Thyroid gland (tissue), 4 donors: ENCODE data around the gene TEN1. TPM values are rescaled to one million over a fixed set of nuclear protein-coding genes. Genes with fewer than 3 reads are reported as not detected.

Experiments used
- DNase-seq, 2 donors: peaks; one replicate each; pipeline ENCODE4 v3.0.0-alpha.2; 2019
- H3K27ac ChIP-seq, 3 donors: fragments of 200-600 bp; sonication (generic); 1 replicate in 2 of 3; 2 replicates in 1 of 3; pipeline ENCODE4 v1.5.1; 2016 to 2019; ENCODE audit warnings: mild to moderate bottlenecking in 1 of 3, moderate library complexity in 1 of 3
- H3K27me3 ChIP-seq: fragments of 200-600 bp; sonication (generic); one replicate; pipeline ENCODE4 v1.5.1; 2019
- H3K36me3 ChIP-seq, 2 donors: fragments of 200-600 bp; sonication (generic); one replicate each; pipeline ENCODE4 v1.5.1; 2016 to 2019
- H3K4me1 ChIP-seq, 2 donors: fragments of 200-600 bp; sonication (generic); one replicate each; pipeline ENCODE4 v1.5.1; 2017 to 2019
- H3K4me3 ChIP-seq, 3 donors: fragments of 200-600 bp; sonication (generic); replicated peaks in 1 of 3; 1 replicate in 2 of 3; 2 replicates in 1 of 3; pipeline ENCODE4 v1.5.1; 2016; ENCODE audit warnings: mild to moderate bottlenecking in 1 of 3
- H3K9me3 ChIP-seq: fragments of 200-600 bp; sonication (generic); one replicate; pipeline ENCODE4 v1.5.1; 2017
- CTCF ChIP-seq, 6 experiments: fragments of 200-600 bp in 3 of 6; fragments of 450-650 bp in 3 of 6; sonication (generic) in 3 of 6; IDR thresholded peaks; one replicate each; pipeline ENCODE4 v1.5.1; 2016 to 2019; ENCODE audit warnings: antibody characterized with exemption in 6 of 6, mild to moderate bottlenecking in 2 of 6, inconsistent platforms in 1 of 6, moderate library complexity in 1 of 6
- POLR2A ChIP-seq, 2 donors: fragments of 450-650 bp; IDR thresholded peaks; one replicate each; pipeline ENCODE4 v1.6.1; 2017; ENCODE audit warnings: antibody characterized with exemption in 2 of 2, mild to moderate bottlenecking in 2 of 2, moderate library complexity in 1 of 2
- whole genome bisulfite sequencing, 2 donors: methylation state at CpG; one replicate each; pipeline ENCODE4 v1.1.5; 2017; 5-methylcytosine and 5-hydroxymethylcytosine counted together
- intact Hi-C: fragments of 100-400 bp; cut with DNase I; formaldehyde crosslinking; loops from one replicate; pipeline ENCODE4 v1.15.1; 2023
- total RNA-seq, 4 donors: library from RNA; depleted of rRNA; stranded (reverse); fragments of >200 nt; gene quantifications; one replicate each; pipeline ENCODE4 v1.2.3, GENCODE V29; 2016

The TEN1 gene
- total RNA-seq, 4 donors from 2014 or later: 9.5 to 24.2 (median 15.3) TPM

GRCh38 chr17:76000755-76001521 is 21.9 kb downstream of the TEN1 start, which contains the start of gene CDK3:
Gene CDK3, plus strand, starts transcription at chr17:76000855. Its CDS starts 571 bp downstream, at chr17:76001426.
- no peak for DNase-seq
- no peaks in the 10 kb centered on the region for H3K27me3 ChIP-seq
- H3K4me3 ChIP-seq: no peak within 1 kb of the TSS
- intact Hi-C loops: loop anchor here (10.0 kb wide), 1 partner anchor 274 kb away; no protein-coding TSS in a partner anchor
- H3K4me1 ChIP-seq: peaks cover 0 to 7% of the 10 kb centered on the region in 2 donors
- TF ChIP-seq POLR2A (IDR thresholded peaks at IDR 0.05): no peak
- TF ChIP-seq CTCF (IDR thresholded peaks at IDR 0.05): no peak
- H3K9me3 ChIP-seq: no peaks in the 10 kb centered on the region
- H3K27ac ChIP-seq: peak within 1 kb of the TSS in 1 of 3 donors; percentile 17
- H3K36me3 ChIP-seq: no peaks in the 10 kb centered on the region
- 89% methylated on average over 9 to 14 of the region's 21 CpGs for WGBS, 2 donors

GRCh38 chr17:76002100-76002499 is 23.1 kb downstream of the TEN1 start:
- Histone ChIP-seq H3K4me1 (peaks cover 0 to 7% of the 10 kb centered on the region in 2 donors), H3K27me3 (no peaks in the 10 kb centered on the region), H3K27ac (no peak overlapping the region), H3K9me3 (no peaks in the 10 kb centered on the region), H3K36me3 (no peaks in the 10 kb centered on the region), H3K4me3 (no peak overlapping the region)
- 97 to 99% methylated on average over 8 to 12 of the region's 12 CpGs for WGBS, 2 donors
- intact Hi-C loops: loop anchor here (10.0 kb wide), 1 partner anchor 273 kb away; no protein-coding TSS in a partner anchor
- no peak for DNase-seq
- TF ChIP-seq POLR2A (IDR thresholded peaks at IDR 0.05): no peak
- TF ChIP-seq CTCF (IDR thresholded peaks at IDR 0.05): no peak

GRCh38 chr17:76003915-76004314 is 24.9 kb downstream of the TEN1 start:
- WGBS, 2 donors: 77 to 90% methylated on average over 6 of the region's 6 CpGs
- Histone ChIP-seq H3K27me3 (no peaks in the 10 kb centered on the region), H3K9me3 (no peaks in the 10 kb centered on the region), H3K4me1 (peaks cover 0 to 5% of the 10 kb centered on the region in 2 donors), H3K27ac (no peak overlapping the region), H3K4me3 (no peak overlapping the region), H3K36me3 (no peaks in the 10 kb centered on the region)
- DNase-seq: no peak
- no peak for TF ChIP-seq CTCF (IDR thresholded peaks at IDR 0.05)
- TF ChIP-seq POLR2A (IDR thresholded peaks at IDR 0.05): no peak
- intact Hi-C loops: loop anchor here (10.0 kb wide), 1 partner anchor 271 kb away; no protein-coding TSS in a partner anchor

- H3K27ac ChIP-seq: no peak overlapping the region
- DNase-seq: no peak
- no peaks in the 10 kb centered on the region for H3K9me3 ChIP-seq
- 73 to 80% methylated on average over 3 to 5 of the region's 8 CpGs for WGBS, 2 donors
- TF ChIP-seq POLR2A (IDR thresholded peaks at IDR 0.05) (no peak), CTCF (IDR thresholded peaks at IDR 0.05) (no peak)
- peaks cover 0 to 5% of the 10 kb centered on the region in 2 donors for H3K4me1 ChIP-seq
- H3K27me3 ChIP-seq: no peaks in the 10 kb centered on the region
- H3K4me3 ChIP-seq: no peak overlapping the region
- intact Hi-C loops: loop anchor here (5.0 to 10.0 kb wide), 2 partner anchors 98 to 270 kb away; no protein-coding TSS in a partner anchor
- H3K36me3 ChIP-seq: no peaks in the 10 kb centered on the region
Observed at GRCh38 chr17:76004750-76005262, 25.8 kb downstream of the TEN1 start.
